ENCODE results near the gene KLRC3.
"Not testable (repeated sequence)": the region's sequence is repeated elsewhere in the genome, so short reads cannot be mapped to it uniquely, and the experiment has no call there.

DNA sequence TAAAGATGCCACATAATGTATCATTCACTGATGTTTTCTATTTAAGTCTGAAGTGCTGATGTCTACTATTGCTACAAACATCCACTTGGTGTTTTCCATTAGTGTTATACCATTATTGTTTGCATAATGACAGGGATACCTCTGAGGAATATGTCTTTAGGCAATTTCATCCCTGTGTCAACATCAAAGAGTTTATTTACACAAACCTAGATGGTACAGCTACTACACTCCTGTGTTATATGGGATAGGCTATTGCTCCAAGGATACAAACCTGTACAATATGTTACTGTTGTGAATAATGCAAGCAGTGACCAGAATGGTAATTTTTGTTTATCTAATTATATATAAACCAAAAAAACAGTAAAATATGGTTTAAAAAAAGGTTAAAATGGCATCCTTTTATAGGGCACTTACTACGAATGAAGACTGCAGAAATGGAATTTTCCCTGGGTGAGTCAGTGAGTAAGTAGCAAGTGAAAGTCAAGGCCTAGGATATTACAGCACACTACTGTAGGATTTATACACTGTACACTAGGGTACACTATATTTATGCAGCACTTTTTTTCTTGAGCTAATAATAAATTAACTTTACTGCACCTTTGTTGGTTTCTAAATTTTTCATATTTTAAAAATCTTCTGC, 4.0 kb upstream of the KLRC3 start:
- TF ChIP-seq, protein P1, sequence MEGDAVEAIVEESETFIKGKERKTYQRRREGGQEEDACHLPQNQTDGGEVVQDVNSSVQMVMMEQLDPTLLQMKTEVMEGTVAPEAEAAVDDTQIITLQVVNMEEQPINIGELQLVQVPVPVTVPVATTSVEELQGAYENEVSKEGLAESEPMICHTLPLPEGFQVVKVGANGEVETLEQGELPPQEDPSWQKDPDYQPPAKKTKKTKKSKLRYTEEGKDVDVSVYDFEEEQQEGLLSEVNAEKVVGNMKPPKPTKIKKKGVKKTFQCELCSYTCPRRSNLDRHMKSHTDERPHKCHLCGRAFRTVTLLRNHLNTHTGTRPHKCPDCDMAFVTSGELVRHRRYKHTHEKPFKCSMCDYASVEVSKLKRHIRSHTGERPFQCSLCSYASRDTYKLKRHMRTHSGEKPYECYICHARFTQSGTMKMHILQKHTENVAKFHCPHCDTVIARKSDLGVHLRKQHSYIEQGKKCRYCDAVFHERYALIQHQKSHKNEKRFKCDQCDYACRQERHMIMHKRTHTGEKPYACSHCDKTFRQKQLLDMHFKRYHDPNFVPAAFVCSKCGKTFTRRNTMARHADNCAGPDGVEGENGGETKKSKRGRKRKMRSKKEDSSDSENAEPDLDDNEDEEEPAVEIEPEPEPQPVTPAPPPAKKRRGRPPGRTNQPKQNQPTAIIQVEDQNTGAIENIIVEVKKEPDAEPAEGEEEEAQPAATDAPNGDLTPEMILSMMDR (IDR thresholded peaks at IDR 0.05; ENCODE audit: low read depth, low read length, poor library complexity, severe bottlenecking), result not testable (repeated sequence)
- not testable (repeated sequence) for TF ChIP-seq EZH2phosphoT487 (IDR thresholded peaks at IDR 0.05; ENCODE audit: borderline replicate concordance, low read length)
